ENCODE measurements around the gene MERTK.
A peak's percentile ranks its signal among the peaks of the same experiment; 100 is the strongest.

Gene MERTK

GRCh38 chr2:111883661-111884591, 14.5 kb upstream of the MERTK start, which contains the start of gene ANAPC1:
ANAPC1 (minus strand) TSS chr2:111884193; CDS start chr2:111880825, 3,368 bp downstream.
- Histone ChIP-seq H3K4me2 (ENCODE audit: low read depth, low read length, poor library complexity, severe bottlenecking) (peak within 1 kb of the TSS; percentile 97), H3K27me3 (ENCODE audit: insufficient read depth, low read length, poor library complexity, severe bottlenecking) (no peaks in the 10 kb centered on the region), H3K79me2 (ENCODE audit: insufficient read depth, low read length) (peaks cover 25% of the 10 kb centered on the region), H3F3A (ENCODE audit: low read depth) (peaks cover 6% of the 10 kb centered on the region; the same call in 1 of the 2 replicates), H3K9me3 (ENCODE audit: insufficient read depth, low read depth, low read length) (no peaks in the 10 kb centered on the region), H3K36me3 (ENCODE audit: insufficient read depth, low read length) (no peaks in the 10 kb centered on the region), H2AFZ (ENCODE audit: low read length) (peak within 1 kb of the TSS; percentile 78), H3K9me2 (replicated peaks; ENCODE audit: low read depth, low read length) (no peaks in the 10 kb centered on the region), H3K4me3 (ENCODE audit: low read length, poor library complexity, severe bottlenecking) (peak within 1 kb of the TSS; percentile 80), H3K9ac (ENCODE audit: low read depth, low read length, poor library complexity, severe bottlenecking) (peak within 1 kb of the TSS; percentile 72), H4K20me1 (ENCODE audit: insufficient read depth, low read length, poor library complexity, severe bottlenecking) (peaks cover 5% of the 10 kb centered on the region), H3K4me1 (ENCODE audit: insufficient read depth, low read length, poor library complexity, severe bottlenecking) (peaks cover 8% of the 10 kb centered on the region)
- no peak for TF ChIP-seq EZH2phosphoT487 (IDR thresholded peaks at IDR 0.05; ENCODE audit: borderline replicate concordance)
- TF ChIP-seq CTCF (conservative IDR thresholded peaks at IDR 0.05; ENCODE audit: low read length): no peak

DNA sequence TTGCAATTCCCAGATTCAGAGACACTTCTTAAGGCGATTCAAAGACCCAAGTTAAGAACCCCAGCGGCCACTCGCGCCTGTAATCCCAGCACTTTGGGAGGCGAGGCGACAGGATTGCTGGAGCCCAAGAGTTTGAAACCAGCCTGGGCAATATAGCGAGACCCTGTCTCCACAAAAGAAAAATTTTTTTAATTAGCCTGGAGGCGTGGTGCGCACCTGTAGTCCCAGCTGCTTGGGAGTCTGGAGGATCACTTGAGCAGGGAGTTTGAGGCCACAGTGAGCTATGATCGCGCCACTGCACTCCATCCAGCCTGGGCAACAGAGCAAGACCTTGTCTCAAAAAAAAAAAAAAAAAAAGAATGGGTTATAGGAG, 13.8 kb upstream of the MERTK start:
- Histone ChIP-seq H3K4me2 (ENCODE audit: low read depth, low read length, poor library complexity, severe bottlenecking) (peak overlapping the region; percentile 68), H3K27me3 (ENCODE audit: insufficient read depth, low read length, poor library complexity, severe bottlenecking) (no peaks in the 10 kb centered on the region), H3F3A (ENCODE audit: low read depth) (peaks cover 6% of the 10 kb centered on the region; the same call in 1 of the 2 replicates), H3K4me3 (ENCODE audit: low read length, poor library complexity, severe bottlenecking) (peak overlapping the region; percentile 80), H2AFZ (ENCODE audit: low read length) (peak overlapping the region; percentile 78), H3K9me3 (ENCODE audit: insufficient read depth, low read depth, low read length) (no peaks in the 10 kb centered on the region), H3K9ac (ENCODE audit: low read depth, low read length, poor library complexity, severe bottlenecking) (peak overlapping the region; percentile 72), H3K36me3 (ENCODE audit: insufficient read depth, low read length) (no peaks in the 10 kb centered on the region), H3K9me2 (replicated peaks; ENCODE audit: low read depth, low read length) (no peaks in the 10 kb centered on the region), H3K79me2 (ENCODE audit: insufficient read depth, low read length) (peaks cover 25% of the 10 kb centered on the region), H3K4me1 (ENCODE audit: insufficient read depth, low read length, poor library complexity, severe bottlenecking) (peaks cover 8% of the 10 kb centered on the region), H4K20me1 (ENCODE audit: insufficient read depth, low read length, poor library complexity, severe bottlenecking) (peaks cover 5% of the 10 kb centered on the region)
- TF ChIP-seq CTCF (conservative IDR thresholded peaks at IDR 0.05; ENCODE audit: low read length) (0 out of 2 replicates have a peak, but pooled peaks have one; percentile 16), EZH2phosphoT487 (IDR thresholded peaks at IDR 0.05; ENCODE audit: borderline replicate concordance) (no peak)

GRCh38 chr2:111896024-111896423, 2.4 kb upstream of the MERTK start:
- no peaks in the 10 kb centered on the region for H3K9me3 ChIP-seq (ENCODE audit: insufficient read depth, low read depth, low read length)
- H2AFZ ChIP-seq (ENCODE audit: low read length): no peak overlapping the region
- peaks cover 6% of the 10 kb centered on the region; the same call in 1 of the 2 replicates for H3K79me2 ChIP-seq (ENCODE audit: insufficient read depth, low read length)
- TF ChIP-seq EZH2phosphoT487 (IDR thresholded peaks at IDR 0.05; ENCODE audit: borderline replicate concordance) (no peak), CTCF (conservative IDR thresholded peaks at IDR 0.05; ENCODE audit: low read length) (no peak)
- no peaks in the 10 kb centered on the region for H3K9me2 ChIP-seq (replicated peaks; ENCODE audit: low read depth, low read length)
- H3K27me3 ChIP-seq (ENCODE audit: insufficient read depth, low read length, poor library complexity, severe bottlenecking): no peaks in the 10 kb centered on the region
- H3K4me2 ChIP-seq (ENCODE audit: low read depth, low read length, poor library complexity, severe bottlenecking): no peak overlapping the region
- H4K20me1 ChIP-seq (ENCODE audit: insufficient read depth, low read length, poor library complexity, severe bottlenecking): no peaks in the 10 kb centered on the region
- H3K4me3 ChIP-seq (ENCODE audit: low read length, poor library complexity, severe bottlenecking): no peak overlapping the region
- peaks cover 25% of the 10 kb centered on the region for H3K4me1 ChIP-seq (ENCODE audit: insufficient read depth, low read length, poor library complexity, severe bottlenecking)
- no peaks in the 10 kb centered on the region for H3K36me3 ChIP-seq (ENCODE audit: insufficient read depth, low read length)
- H3K9ac ChIP-seq (ENCODE audit: low read depth, low read length, poor library complexity, severe bottlenecking): no peak overlapping the region
- peaks cover 10% of the 10 kb centered on the region for H3F3A ChIP-seq (ENCODE audit: low read depth)

Data from Loucy (cell line).